ENCODE measurements around the gene ST6GALNAC3. TPM values are rescaled to one million over a fixed set of nuclear protein-coding genes. Genes with fewer than 3 reads are reported as not detected.

The ST6GALNAC3 gene
- total RNA-seq, 1 donor from 2014 or later, result 23.6 TPM

GRCh38 chr1:76098845-76099244 is 24.3 kb downstream of the ST6GALNAC3 start:
- Histone ChIP-seq H3K4me2 (no peak overlapping the region), H3K4me1 (no peaks in the 10 kb centered on the region), H3K4me3 (no peak overlapping the region), H3K9ac (no peak overlapping the region), H3K27me3 (no peaks in the 10 kb centered on the region), H3K79me2 (ENCODE audit: low read depth) (peaks cover 60% of the 10 kb centered on the region), H4K20me1 (ENCODE audit: low read depth) (no peaks in the 10 kb centered on the region), H3F3A (ENCODE audit: low read depth) (no peaks in the 10 kb centered on the region), H3K36me3 (no peaks in the 10 kb centered on the region), H2AFZ (replicated peaks) (no peak overlapping the region), H3K9me3 (ENCODE audit: low read depth) (no peaks in the 10 kb centered on the region), H3K27ac (no peak overlapping the region)
- no peak overlapping the region for H3K4me3 Mint-ChIP-seq
- no peak overlapping the region for H3K27ac Mint-ChIP-seq
- DNase-seq (ENCODE audit: low spot score), result no peak
- no peaks in the 10 kb centered on the region for H3K27me3 Mint-ChIP-seq (ENCODE audit: insufficient read depth, low read depth)
- H3K4me1 Mint-ChIP-seq, result peaks cover 31% of the 10 kb centered on the region
- no peak for TF ChIP-seq EZH2phosphoT487 (IDR thresholded peaks at IDR 0.05)
- TF ChIP-seq, protein P1, sequence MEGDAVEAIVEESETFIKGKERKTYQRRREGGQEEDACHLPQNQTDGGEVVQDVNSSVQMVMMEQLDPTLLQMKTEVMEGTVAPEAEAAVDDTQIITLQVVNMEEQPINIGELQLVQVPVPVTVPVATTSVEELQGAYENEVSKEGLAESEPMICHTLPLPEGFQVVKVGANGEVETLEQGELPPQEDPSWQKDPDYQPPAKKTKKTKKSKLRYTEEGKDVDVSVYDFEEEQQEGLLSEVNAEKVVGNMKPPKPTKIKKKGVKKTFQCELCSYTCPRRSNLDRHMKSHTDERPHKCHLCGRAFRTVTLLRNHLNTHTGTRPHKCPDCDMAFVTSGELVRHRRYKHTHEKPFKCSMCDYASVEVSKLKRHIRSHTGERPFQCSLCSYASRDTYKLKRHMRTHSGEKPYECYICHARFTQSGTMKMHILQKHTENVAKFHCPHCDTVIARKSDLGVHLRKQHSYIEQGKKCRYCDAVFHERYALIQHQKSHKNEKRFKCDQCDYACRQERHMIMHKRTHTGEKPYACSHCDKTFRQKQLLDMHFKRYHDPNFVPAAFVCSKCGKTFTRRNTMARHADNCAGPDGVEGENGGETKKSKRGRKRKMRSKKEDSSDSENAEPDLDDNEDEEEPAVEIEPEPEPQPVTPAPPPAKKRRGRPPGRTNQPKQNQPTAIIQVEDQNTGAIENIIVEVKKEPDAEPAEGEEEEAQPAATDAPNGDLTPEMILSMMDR (IDR thresholded peaks at IDR 0.05), result no peak
- TF ChIP-seq EZH2 (IDR thresholded peaks at IDR 0.05), result no peak
- H3K9me3 Mint-ChIP-seq, result no peaks in the 10 kb centered on the region
- H3K36me3 Mint-ChIP-seq, result no peaks in the 10 kb centered on the region

GRCh38 chr1:76101548-76101947 is 27.0 kb downstream of the ST6GALNAC3 start:
- H3K9ac ChIP-seq, result no peak overlapping the region
- H3K4me1 Mint-ChIP-seq, result peaks cover 29% of the 10 kb centered on the region
- H4K20me1 ChIP-seq (ENCODE audit: low read depth), result no peaks in the 10 kb centered on the region
- no peak overlapping the region for H3K27ac ChIP-seq
- peaks cover 2% of the 10 kb centered on the region for H3K9me3 Mint-ChIP-seq
- H3K36me3 Mint-ChIP-seq, result peaks cover 3% of the 10 kb centered on the region
- TF ChIP-seq EZH2 (IDR thresholded peaks at IDR 0.05), result no peak
- TF ChIP-seq EZH2phosphoT487 (IDR thresholded peaks at IDR 0.05), result no peak
- TF ChIP-seq, protein P1 (IDR thresholded peaks at IDR 0.05), result no peak
- H2AFZ ChIP-seq (replicated peaks), result no peak overlapping the region
- DNase-seq (ENCODE audit: low spot score), result no peak
- H3K4me1 ChIP-seq, result no peaks in the 10 kb centered on the region
- H3F3A ChIP-seq (ENCODE audit: low read depth), result no peaks in the 10 kb centered on the region
- no peaks in the 10 kb centered on the region for H3K27me3 Mint-ChIP-seq (ENCODE audit: insufficient read depth, low read depth)
- no peaks in the 10 kb centered on the region for H3K27me3 ChIP-seq
- no peaks in the 10 kb centered on the region for H3K36me3 ChIP-seq
- no peak overlapping the region for H3K27ac Mint-ChIP-seq
- H3K9me3 ChIP-seq (ENCODE audit: low read depth), result no peaks in the 10 kb centered on the region
- H3K79me2 ChIP-seq (ENCODE audit: low read depth), result peaks cover 54% of the 10 kb centered on the region
- H3K4me2 ChIP-seq, result no peak overlapping the region
- no peak overlapping the region for H3K4me3 ChIP-seq
- H3K4me3 Mint-ChIP-seq, result no peak overlapping the region

DNA sequence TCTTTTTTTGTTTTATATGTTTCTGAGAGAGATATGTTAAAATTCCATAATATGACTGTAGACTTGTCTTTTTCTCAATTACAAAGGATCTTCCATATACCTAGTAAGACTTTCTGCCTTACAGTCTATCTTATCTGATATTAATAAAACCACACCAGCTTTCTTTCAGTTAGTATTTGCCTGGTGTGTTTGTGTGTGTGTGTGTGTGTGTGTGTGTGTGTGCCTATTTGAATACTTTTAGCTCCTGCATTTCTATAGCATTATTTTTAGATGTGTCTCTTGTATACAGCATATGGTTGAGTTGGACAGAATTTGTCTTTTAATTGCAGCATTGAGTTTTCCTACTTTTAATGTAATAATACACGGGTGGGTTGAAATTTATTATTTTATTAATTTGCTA is 27.5 kb downstream of the ST6GALNAC3 start:
- peaks cover 29% of the 10 kb centered on the region for H3K4me1 Mint-ChIP-seq
- H3K4me3 Mint-ChIP-seq, result no peak overlapping the region
- TF ChIP-seq, protein P1 (IDR thresholded peaks at IDR 0.05), result no peak
- TF ChIP-seq EZH2phosphoT487 (IDR thresholded peaks at IDR 0.05), result no peak
- TF ChIP-seq EZH2 (IDR thresholded peaks at IDR 0.05), result no peak

More for the DNA sequence above, 27.5 kb downstream of the ST6GALNAC3 start:
- H3K4me2 ChIP-seq, result no peak overlapping the region
- H3K27me3 Mint-ChIP-seq (ENCODE audit: insufficient read depth, low read depth), result no peaks in the 10 kb centered on the region
- H3K27ac Mint-ChIP-seq, result no peak overlapping the region
- H3K36me3 Mint-ChIP-seq, result peaks cover 5% of the 10 kb centered on the region
- H2AFZ ChIP-seq (replicated peaks), result no peak overlapping the region
- peaks cover 2% of the 10 kb centered on the region for H3K9me3 Mint-ChIP-seq
- H3K4me1 ChIP-seq, result no peaks in the 10 kb centered on the region
- DNase-seq (ENCODE audit: low spot score), result no peak
- H3K4me3 ChIP-seq, result no peak overlapping the region
- no peak overlapping the region for H3K27ac ChIP-seq
- no peaks in the 10 kb centered on the region for H3K36me3 ChIP-seq
- no peaks in the 10 kb centered on the region for H4K20me1 ChIP-seq (ENCODE audit: low read depth)
- no peaks in the 10 kb centered on the region for H3F3A ChIP-seq (ENCODE audit: low read depth)
- H3K9me3 ChIP-seq (ENCODE audit: low read depth), result no peaks in the 10 kb centered on the region
- peaks cover 49% of the 10 kb centered on the region for H3K79me2 ChIP-seq (ENCODE audit: low read depth)
- no peak overlapping the region for H3K9ac ChIP-seq
- no peaks in the 10 kb centered on the region for H3K27me3 ChIP-seq
